ENCODE data around the gene NIPSNAP2.

- no peak for TF ChIP-seq CTCF (IDR thresholded peaks at IDR 0.05 in 4 of 5, conservative IDR thresholded peaks at IDR 0.05 in 1 of 5)
- no peak for TF ChIP-seq POLR2A (IDR thresholded peaks at IDR 0.05)
Observed at GRCh38 chr7:56019501-56019900, 55.1 kb downstream of the NIPSNAP2 start.
